ENCODE measurements around the gene TAF6L.

GRCh38 chr11:62830904-62831519 lies 59.8 kb downstream of the TAF6L start:
- no peak for TF ChIP-seq POLR2A (IDR thresholded peaks at IDR 0.05; ENCODE audit: low read depth, low read length)
- no peak for TF ChIP-seq POLR2AphosphoS5 (IDR thresholded peaks at IDR 0.05; ENCODE audit: low read depth, low read length)

Data from GM12892 (cell line).